ENCODE results near the gene KLHL29.

- TF ChIP-seq CTCF (IDR thresholded peaks at IDR 0.05; ENCODE audit: insufficient read depth, low read length) (no peak), POLR2AphosphoS5 (IDR thresholded peaks at IDR 0.05; ENCODE audit: low read depth) (no peak), GABPA (IDR thresholded peaks at IDR 0.05; ENCODE audit: low read depth) (no peak)
- TF ChIP-seq, protein P1, sequence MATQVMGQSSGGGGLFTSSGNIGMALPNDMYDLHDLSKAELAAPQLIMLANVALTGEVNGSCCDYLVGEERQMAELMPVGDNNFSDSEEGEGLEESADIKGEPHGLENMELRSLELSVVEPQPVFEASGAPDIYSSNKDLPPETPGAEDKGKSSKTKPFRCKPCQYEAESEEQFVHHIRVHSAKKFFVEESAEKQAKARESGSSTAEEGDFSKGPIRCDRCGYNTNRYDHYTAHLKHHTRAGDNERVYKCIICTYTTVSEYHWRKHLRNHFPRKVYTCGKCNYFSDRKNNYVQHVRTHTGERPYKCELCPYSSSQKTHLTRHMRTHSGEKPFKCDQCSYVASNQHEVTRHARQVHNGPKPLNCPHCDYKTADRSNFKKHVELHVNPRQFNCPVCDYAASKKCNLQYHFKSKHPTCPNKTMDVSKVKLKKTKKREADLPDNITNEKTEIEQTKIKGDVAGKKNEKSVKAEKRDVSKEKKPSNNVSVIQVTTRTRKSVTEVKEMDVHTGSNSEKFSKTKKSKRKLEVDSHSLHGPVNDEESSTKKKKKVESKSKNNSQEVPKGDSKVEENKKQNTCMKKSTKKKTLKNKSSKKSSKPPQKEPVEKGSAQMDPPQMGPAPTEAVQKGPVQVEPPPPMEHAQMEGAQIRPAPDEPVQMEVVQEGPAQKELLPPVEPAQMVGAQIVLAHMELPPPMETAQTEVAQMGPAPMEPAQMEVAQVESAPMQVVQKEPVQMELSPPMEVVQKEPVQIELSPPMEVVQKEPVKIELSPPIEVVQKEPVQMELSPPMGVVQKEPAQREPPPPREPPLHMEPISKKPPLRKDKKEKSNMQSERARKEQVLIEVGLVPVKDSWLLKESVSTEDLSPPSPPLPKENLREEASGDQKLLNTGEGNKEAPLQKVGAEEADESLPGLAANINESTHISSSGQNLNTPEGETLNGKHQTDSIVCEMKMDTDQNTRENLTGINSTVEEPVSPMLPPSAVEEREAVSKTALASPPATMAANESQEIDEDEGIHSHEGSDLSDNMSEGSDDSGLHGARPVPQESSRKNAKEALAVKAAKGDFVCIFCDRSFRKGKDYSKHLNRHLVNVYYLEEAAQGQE (IDR thresholded peaks at IDR 0.05; ENCODE audit: insufficient replicate concordance, low read depth): no peak
These were observed 166.9 kb downstream of the KLHL29 start for GRCh38 chr2:23551875-23552274.

Data from HL-60 (cell line).